Endodermal cell (in vitro differentiated cells): ENCODE measurements around the gene LMF1. TPM values are rescaled to one million over a fixed set of nuclear protein-coding genes. Genes with fewer than 3 reads are reported as not detected.
"Not testable (repeated sequence)": the region's sequence is repeated elsewhere in the genome, so short reads cannot be mapped to it uniquely, and the experiment has no call there.

Experiments
- DNase-seq: peaks from one replicate; pipeline ENCODE4 v3.0.0-alpha.2; 2017
- H3K27ac ChIP-seq: 2 replicates; pipeline ENCODE4 v1.5.1; 2013; ENCODE audit warnings: mild to moderate bottlenecking, low read depth, low read length, moderate library complexity
- H3K27me3 ChIP-seq: 2 replicates; pipeline ENCODE4 v1.6.1; 2013; ENCODE audit warnings: mild to moderate bottlenecking, low read length, moderate library complexity; ENCODE audit not compliant: insufficient read depth, control insufficient read depth, poor library complexity, severe bottlenecking
- H3K36me3 ChIP-seq: 2 replicates; pipeline ENCODE4 v1.7.0; 2013; ENCODE audit warnings: mild to moderate bottlenecking, low read length, moderate library complexity; ENCODE audit not compliant: control insufficient read depth, insufficient read depth
- H3K4me1 ChIP-seq: one replicate; pipeline ENCODE4 v1.7.0; 2013; ENCODE audit warnings: low read length; ENCODE audit not compliant: control insufficient read depth, insufficient read depth
- H3K4me3 ChIP-seq: 2 replicates; pipeline ENCODE4 v1.5.1; 2013; ENCODE audit warnings: mild to moderate bottlenecking, low read length, moderate library complexity
- H3K9ac ChIP-seq: 2 replicates; pipeline ENCODE4 v1.6.1; 2013; ENCODE audit warnings: mild to moderate bottlenecking, low read length, moderate library complexity; ENCODE audit not compliant: poor library complexity, severe bottlenecking; ENCODE audit errors: extremely low read depth
- H3K9me3 ChIP-seq: 2 replicates; pipeline ENCODE4 v1.6.1; 2013; ENCODE audit warnings: mild to moderate bottlenecking, low read length, moderate library complexity; ENCODE audit not compliant: control insufficient read depth
- H3K27ac Mint-ChIP-seq: 2 replicates; pipeline ENCODE4 v1.8.0; 2020; ENCODE audit warnings: mixed read lengths
- H3K27me3 Mint-ChIP-seq: 2 replicates; pipeline ENCODE4 v1.8.0; 2021; ENCODE audit warnings: mild to moderate bottlenecking, mixed read lengths; ENCODE audit not compliant: insufficient read depth
- H3K36me3 Mint-ChIP-seq: 2 replicates; pipeline ENCODE4 v1.8.0; 2020; ENCODE audit warnings: low read depth, mixed read lengths
- H3K4me1 Mint-ChIP-seq: 2 replicates; pipeline ENCODE4 v1.8.0; 2020; ENCODE audit warnings: mixed read lengths
- H3K4me3 Mint-ChIP-seq: 2 replicates; pipeline ENCODE4 v1.8.0; 2020; ENCODE audit warnings: mild to moderate bottlenecking, moderate library complexity, mixed read lengths
- H3K9me3 Mint-ChIP-seq: 2 replicates; pipeline ENCODE4 v1.8.0; 2020; ENCODE audit warnings: mild to moderate bottlenecking, mixed read lengths
- WGBS, 2 experiments: methylation state at CpG; one replicate each; pipeline versions ENCODE4 v1.1.5 to v1.1.7; 2013; ENCODE audit warnings: missing lambda C conversion rate in 2 of 2, mixed read lengths in 1 of 2; ENCODE audit not compliant: insufficient coverage in 1 of 2, insufficient read length in 1 of 2; 5-methylcytosine and 5-hydroxymethylcytosine counted together
- total RNA-seq, 2 donors: library from RNA; stranded (reverse); fragmentation: NEBNext Ultra II Directional in 1 of 2; extraction: Animal tissue kit (Norgen Biotek cat#: 25700) in 1 of 2; gene quantifications; 2 replicates in 1 of 2; 3 replicates in 1 of 2; pipeline ENCODE4 v1.2.1, GENCODE V29; 2021
- TF ChIP-seq, protein P1 (sequence below): fragments of 200-600 bp; sonication (generic); conservative IDR thresholded peaks from 2 replicates; pipeline ENCODE4 v1.5.0; 2021; ENCODE audit warnings: antibody characterized with exemption, mild to moderate bottlenecking

LMF1 gene
- total RNA-seq, 2 donors from 2014 or later = 13.7 to 15.1 TPM

DNA sequence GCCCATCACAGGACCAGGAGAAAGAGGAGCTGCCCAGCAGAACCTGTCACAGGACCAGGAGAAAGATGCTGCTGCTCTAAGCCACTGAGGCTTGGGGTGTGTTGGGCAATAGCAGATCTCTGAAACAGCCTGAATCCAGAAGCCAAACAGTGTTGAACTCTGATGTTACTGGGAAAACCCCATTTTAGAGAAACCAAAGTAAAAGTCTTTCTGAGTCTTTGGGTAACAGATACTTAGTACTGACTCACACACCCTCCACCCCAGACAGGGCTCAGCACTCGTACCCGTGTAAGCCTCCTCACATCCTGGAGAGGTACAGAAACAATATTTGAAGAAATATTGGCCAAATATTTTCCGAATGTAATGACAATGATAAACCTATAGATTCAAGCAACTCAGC lies 87.4 kb downstream of the LMF1 start:
- Mint-ChIP-seq H3K27ac (no peak overlapping the region), H3K27me3 (no peaks in the 10 kb centered on the region), H3K4me3 (no peak overlapping the region), H3K9me3 (peaks cover 2% of the 10 kb centered on the region), H3K4me1 (no peaks in the 10 kb centered on the region), H3K36me3 (no peaks in the 10 kb centered on the region)
- 88 to 97% methylated on average over 3 of the region's 3 CpGs for WGBS, 2 experiments
- Histone ChIP-seq H3K4me3 (no peak overlapping the region), H3K9ac (no peak overlapping the region), H3K9me3 (peaks cover 11% of the 10 kb centered on the region), H3K27ac (no peak overlapping the region), H3K36me3 (no peaks in the 10 kb centered on the region), H3K27me3 (no peaks in the 10 kb centered on the region), H3K4me1 (no peaks in the 10 kb centered on the region)
- TF ChIP-seq, protein P1, sequence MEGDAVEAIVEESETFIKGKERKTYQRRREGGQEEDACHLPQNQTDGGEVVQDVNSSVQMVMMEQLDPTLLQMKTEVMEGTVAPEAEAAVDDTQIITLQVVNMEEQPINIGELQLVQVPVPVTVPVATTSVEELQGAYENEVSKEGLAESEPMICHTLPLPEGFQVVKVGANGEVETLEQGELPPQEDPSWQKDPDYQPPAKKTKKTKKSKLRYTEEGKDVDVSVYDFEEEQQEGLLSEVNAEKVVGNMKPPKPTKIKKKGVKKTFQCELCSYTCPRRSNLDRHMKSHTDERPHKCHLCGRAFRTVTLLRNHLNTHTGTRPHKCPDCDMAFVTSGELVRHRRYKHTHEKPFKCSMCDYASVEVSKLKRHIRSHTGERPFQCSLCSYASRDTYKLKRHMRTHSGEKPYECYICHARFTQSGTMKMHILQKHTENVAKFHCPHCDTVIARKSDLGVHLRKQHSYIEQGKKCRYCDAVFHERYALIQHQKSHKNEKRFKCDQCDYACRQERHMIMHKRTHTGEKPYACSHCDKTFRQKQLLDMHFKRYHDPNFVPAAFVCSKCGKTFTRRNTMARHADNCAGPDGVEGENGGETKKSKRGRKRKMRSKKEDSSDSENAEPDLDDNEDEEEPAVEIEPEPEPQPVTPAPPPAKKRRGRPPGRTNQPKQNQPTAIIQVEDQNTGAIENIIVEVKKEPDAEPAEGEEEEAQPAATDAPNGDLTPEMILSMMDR = no peak
- no peak for DNase-seq

DNA sequence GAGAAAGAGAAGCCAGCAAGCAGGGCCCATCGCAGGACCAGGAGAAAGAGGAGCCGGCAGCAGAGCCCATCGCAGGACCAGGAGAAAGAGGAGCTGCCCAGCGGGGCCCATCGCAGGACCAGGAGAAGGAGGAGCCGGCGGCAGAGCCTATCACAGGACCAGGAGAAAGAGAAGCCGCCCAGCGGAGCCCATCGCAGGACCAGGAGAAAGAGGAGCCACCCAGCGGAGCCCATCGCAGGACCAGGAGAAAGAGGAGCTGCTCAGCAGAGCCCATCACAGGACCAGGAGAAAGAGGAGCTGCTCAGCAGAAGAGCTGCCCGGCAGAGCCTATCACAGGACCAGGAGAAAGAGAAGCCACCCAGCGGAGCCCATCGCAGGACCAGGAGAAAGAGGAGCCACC lies 88.1 kb downstream of the LMF1 start:
- not testable (repeated sequence) for H3K27ac Mint-ChIP-seq, H3K27me3 ChIP-seq, H3K9me3 Mint-ChIP-seq, H3K4me1 ChIP-seq, H3K36me3 Mint-ChIP-seq, H3K27me3 Mint-ChIP-seq, H3K27ac ChIP-seq, DNase-seq, H3K4me1 Mint-ChIP-seq, H3K4me3 Mint-ChIP-seq, H3K36me3 ChIP-seq, H3K4me3 ChIP-seq, H3K9ac ChIP-seq
- peaks cover 11% of the 10 kb centered on the region for H3K9me3 ChIP-seq
- 92 to 94% methylated on average over 14 to 15 of the region's 15 CpGs for WGBS, 2 experiments

DNA sequence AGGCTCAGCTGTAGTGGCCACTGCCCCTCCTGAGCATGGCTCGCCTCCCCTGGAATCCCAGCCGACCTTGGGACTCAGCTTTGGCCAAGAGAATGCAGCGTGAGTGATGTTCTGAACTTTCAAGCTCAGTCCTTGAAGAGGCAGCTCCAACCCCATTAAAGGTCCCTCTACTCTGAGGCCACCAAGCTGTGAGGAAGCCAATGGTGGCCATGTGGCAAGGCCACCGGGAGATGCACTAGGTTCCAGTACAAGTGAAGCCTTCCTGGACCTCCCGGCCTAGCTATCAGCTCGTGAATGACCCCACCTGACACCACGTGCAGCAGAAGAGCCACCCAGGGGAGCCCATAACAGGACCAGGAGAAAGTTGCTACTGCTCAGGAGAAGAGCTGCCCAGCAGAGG lies 88.5 kb downstream of the LMF1 start:
- Histone ChIP-seq H3K27me3 (no peaks in the 10 kb centered on the region), H3K9me3 (peaks cover 11% of the 10 kb centered on the region), H3K27ac (no peak overlapping the region), H3K4me1 (no peaks in the 10 kb centered on the region), H3K9ac (no peak overlapping the region), H3K36me3 (no peaks in the 10 kb centered on the region), H3K4me3 (no peak overlapping the region)
- Mint-ChIP-seq H3K4me1 (no peaks in the 10 kb centered on the region), H3K4me3 (no peak overlapping the region), H3K9me3 (peaks cover 2% of the 10 kb centered on the region), H3K36me3 (no peaks in the 10 kb centered on the region), H3K27me3 (no peaks in the 10 kb centered on the region), H3K27ac (no peak overlapping the region)
- TF ChIP-seq, protein P1 = no peak
- WGBS, 2 experiments = 92 to 93% methylated on average over 6 to 7 of the region's 7 CpGs
- no peak for DNase-seq
